ENCODE data around the gene PM20D2. TPM values are rescaled to one million over a fixed set of nuclear protein-coding genes. Genes with fewer than 3 reads are reported as not detected.

Gene PM20D2
- total and polyA plus RNA-seq, 2 of the 8 experiments (the other 6 are each of a cell fraction or from before 2014, with no cell fraction given), result 2.7 to 7.6 TPM

- Histone ChIP-seq H3K56ac (replicated peaks; ENCODE audit: insufficient read length, low read depth, low read length) (no peak overlapping the region), H3K23ac (ENCODE audit: insufficient read length) (no peak overlapping the region), H2AK5ac (ENCODE audit: low read depth, low read length) (no peak overlapping the region), H3K36me3 (ENCODE audit: control insufficient read depth in 2 of 4, insufficient read depth in 4 of 4, low read length in 3 of 4) (no peaks in the 10 kb centered on the region), H3K4me3 (ENCODE audit: extremely low read depth in 1 of 4, insufficient read depth in 2 of 4, low read depth in 3 of 4, low read length in 4 of 4) (no peak overlapping the region), H3K27ac (ENCODE audit: low read depth, low read length) (no peak overlapping the region), H4K20me1 (replicated peaks in 1 of 2; ENCODE audit: control insufficient read depth in 1 of 2, insufficient read depth in 2 of 2, low read length in 2 of 2) (no peaks in the 10 kb centered on the region), H3K18ac (ENCODE audit: extremely low read depth, low read length) (no peak overlapping the region), H4K91ac (replicated peaks; ENCODE audit: insufficient read length, low read length) (no peak overlapping the region), H3K9ac (replicated peaks in 1 of 4; ENCODE audit: extremely low read depth in 1 of 4, low read depth in 3 of 4, low read length in 3 of 4) (no peak overlapping the region), H2BK12ac (ENCODE audit: low read depth, low read length) (no peak overlapping the region), H3K14ac (ENCODE audit: insufficient read length) (no peak overlapping the region), H2BK120ac (replicated peaks; ENCODE audit: low read depth, low read length) (no peak overlapping the region), H3K79me2 (ENCODE audit: control insufficient read depth in 1 of 2, insufficient read depth in 2 of 2, low read length in 2 of 2) (no peaks in the 10 kb centered on the region), H3K23me2 (ENCODE audit: low read depth, low read length) (no peaks in the 10 kb centered on the region), H2BK5ac (ENCODE audit: low read depth, low read length) (no peak overlapping the region; the same call in 1 of the 2 replicates), H2BK20ac (ENCODE audit: low read length) (no peak overlapping the region), H4K5ac (ENCODE audit: insufficient read length, low read depth, low read length) (no peak overlapping the region), H2BK15ac (ENCODE audit: low read length) (no peak overlapping the region), H3K79me1 (ENCODE audit: low read depth, low read length) (no peaks in the 10 kb centered on the region), H3K4ac (replicated peaks; ENCODE audit: insufficient read length, low read depth, low read length) (no peak overlapping the region), H4K8ac (ENCODE audit: extremely low read depth, insufficient read depth, low read length) (no peak overlapping the region), H3K4me2 (ENCODE audit: insufficient read depth in 1 of 2, low read depth in 2 of 2, low read length in 2 of 2) (no peak overlapping the region), H3K27me3 (replicated peaks in 1 of 4; ENCODE audit: control insufficient read depth in 3 of 4, extremely low read depth in 1 of 4, insufficient read depth in 3 of 4, low read length in 3 of 4) (no peaks in the 10 kb centered on the region), H2AFZ (ENCODE audit: low read length) (no peak overlapping the region; the same call in 1 of the 2 replicates), H3K4me1 (replicated peaks in 1 of 4; ENCODE audit: control insufficient read depth in 3 of 4, insufficient read depth in 4 of 4, low read length in 3 of 4) (peaks cover 0 to 4% (median 3%) of the 10 kb centered on the region in 4 experiments; a peak in 3 of 7 replicates), H3K9me3 (ENCODE audit: insufficient read depth in 2 of 2, low read depth in 1 of 2, low read length in 1 of 2) (no peaks in the 10 kb centered on the region)
- DNase-seq (ENCODE audit: low read depth in 1 of 2, low spot score in 2 of 2) (no peak), FAIRE-seq (no peak)
- POLR2A ChIA-PET (ENCODE audit: partially characterized antibody), result no interaction called here
- WGBS, 2 experiments (ENCODE audit: extremely low coverage in 1 of 2, insufficient coverage in 1 of 2, insufficient read length in 1 of 2, insufficient replicate concordance in 2 of 2, low coverage in 1 of 2, low lambda C conversion rate in 2 of 2, missing lambda C conversion rate in 1 of 2), result 86% methylated on average over 2 of the region's 2 CpGs; no CpG with 5 or more reads in 1 of the 2 experiments
- CTCF ChIA-PET (ENCODE audit: partially characterized antibody), result interaction anchor here (0.6 to 1.2 kb wide), 2 partner anchors 10 to 692 kb away, joined by 3 read pairs; no protein-coding TSS in a partner anchor
- TF ChIP-seq BCL11A (IDR thresholded peaks at IDR 0.05; ENCODE audit: low read depth in 2 of 2, low read length in 2 of 2) (no peak), CBX5 (IDR thresholded peaks at IDR 0.05; ENCODE audit: low read depth, low read length) (no peak)
Observed at GRCh38 chr6:89186762-89187161, 40.9 kb downstream of the PM20D2 start.

Data from H1 (cell line).